ENCODE measurements around the gene RAB3C.

Gene RAB3C

GRCh38 chr5:58904737-58905136 is 321.9 kb downstream of the RAB3C start:
- no peak for TF ChIP-seq POLR2A (IDR thresholded peaks at IDR 0.05; ENCODE audit: low read depth, low read length)
- no peak for FAIRE-seq
- DNase-seq (ENCODE audit: insufficient read length, low spot score): no peak

- TF ChIP-seq POLR2A (IDR thresholded peaks at IDR 0.05; ENCODE audit: low read depth, low read length): no peak
- DNase-seq (ENCODE audit: insufficient read length, low spot score) (no peak), FAIRE-seq (no peak)
These were observed 323.1 kb downstream of the RAB3C start for GRCh38 chr5:58905944-58906343.

Data from H54 (cell line).